Skin epidermis (tissue), 12 donors: ENCODE data around the gene MFRP.

Source experiments
- H3K27ac ChIP-seq, 21 experiments: fragments of 200-600 bp; sonication (generic) in 11 of 21; one replicate each; pipeline ENCODE4 v1.5.0; 2020; ENCODE audit warnings: mild to moderate bottlenecking in 3 of 21, inconsistent platforms in 2 of 21, moderate library complexity in 2 of 21
- H3K4me3 ChIP-seq, 7 experiments: fragments of 200-600 bp; sonication (generic) in 2 of 7; one replicate each; pipeline ENCODE4 v1.5.0; 2020; ENCODE audit warnings: inconsistent platforms in 2 of 7, mild to moderate bottlenecking in 2 of 7, moderate library complexity in 1 of 7

MFRP gene

GRCh38 chr11:119361941-119362725, 15.6 kb upstream of the MFRP start:
- peak overlapping the region in 8 of 21 experiments; percentile 7 to 62 (median 36) for H3K27ac ChIP-seq
- H3K4me3 ChIP-seq, result peak overlapping the region in 1 of 7 experiments; percentile 7

- H3K4me3 ChIP-seq, result peak overlapping the region in 1 of 7 experiments; percentile 7
- H3K27ac ChIP-seq, result peak overlapping the region in 11 of 21 experiments; percentile 4 to 62 (median 32)
Observed at GRCh38 chr11:119361056-119361787, 14.7 kb upstream of the MFRP start.

- Histone ChIP-seq H3K4me3 (no peak overlapping the region), H3K27ac (peak overlapping the region in 2 of 21 experiments; percentile 26 to 62)
Observed at GRCh38 chr11:119359365-119360214, 13.1 kb upstream of the MFRP start.

- H3K27ac ChIP-seq, result peak overlapping the region in 7 of 21 experiments; percentile 39 to 78 (median 68)
- peak overlapping the region in 6 of 7 experiments; percentile 22 to 49 (median 40) for H3K4me3 ChIP-seq
Observed at GRCh38 chr11:119357074-119357473, 10.6 kb upstream of the MFRP start.

GRCh38 chr11:119356349-119357031, 10.0 kb upstream of the MFRP start:
- peak overlapping the region; percentile 22 to 49 (median 36) for H3K4me3 ChIP-seq

GRCh38 chr11:119355091-119355843, 8.8 kb upstream of the MFRP start:
- H3K4me3 ChIP-seq, result no peak overlapping the region
- peak overlapping the region in 1 of 21 experiments; percentile 34 for H3K27ac ChIP-seq

More at GRCh38 chr11:119356349-119357031, 10.0 kb upstream of the MFRP start:
- peak overlapping the region in 11 of 21 experiments; percentile 9 to 78 (median 66) for H3K27ac ChIP-seq

DNA sequence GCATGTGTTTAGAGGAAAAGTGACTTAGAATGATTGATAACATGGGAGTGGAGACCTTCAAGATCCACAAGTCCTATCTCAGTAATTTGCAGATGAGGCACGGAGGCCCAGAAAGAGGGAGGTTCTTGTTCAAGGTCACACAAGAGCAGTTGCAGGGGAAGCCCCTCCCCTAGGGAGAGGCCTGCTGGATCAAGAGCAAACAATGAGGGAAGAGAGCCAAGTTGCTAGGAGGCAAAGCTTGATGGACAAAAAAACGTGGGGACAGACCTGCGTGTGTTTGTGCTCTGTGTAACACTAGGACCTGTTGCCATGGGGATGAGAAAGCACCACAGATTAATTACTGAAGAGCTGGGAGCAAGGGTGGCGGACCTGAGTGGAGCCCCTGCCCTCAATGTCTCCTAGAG, 6.4 kb upstream of the MFRP start:
- Histone ChIP-seq H3K27ac (no peak overlapping the region), H3K4me3 (no peak overlapping the region)

GRCh38 chr11:119351232-119351631, 4.7 kb upstream of the MFRP start:
- Histone ChIP-seq H3K27ac (no peak overlapping the region), H3K4me3 (no peak overlapping the region)

- Histone ChIP-seq H3K27ac (no peak overlapping the region), H3K4me3 (no peak overlapping the region)
Observed at GRCh38 chr11:119350302-119350701, 3.8 kb upstream of the MFRP start.

DNA sequence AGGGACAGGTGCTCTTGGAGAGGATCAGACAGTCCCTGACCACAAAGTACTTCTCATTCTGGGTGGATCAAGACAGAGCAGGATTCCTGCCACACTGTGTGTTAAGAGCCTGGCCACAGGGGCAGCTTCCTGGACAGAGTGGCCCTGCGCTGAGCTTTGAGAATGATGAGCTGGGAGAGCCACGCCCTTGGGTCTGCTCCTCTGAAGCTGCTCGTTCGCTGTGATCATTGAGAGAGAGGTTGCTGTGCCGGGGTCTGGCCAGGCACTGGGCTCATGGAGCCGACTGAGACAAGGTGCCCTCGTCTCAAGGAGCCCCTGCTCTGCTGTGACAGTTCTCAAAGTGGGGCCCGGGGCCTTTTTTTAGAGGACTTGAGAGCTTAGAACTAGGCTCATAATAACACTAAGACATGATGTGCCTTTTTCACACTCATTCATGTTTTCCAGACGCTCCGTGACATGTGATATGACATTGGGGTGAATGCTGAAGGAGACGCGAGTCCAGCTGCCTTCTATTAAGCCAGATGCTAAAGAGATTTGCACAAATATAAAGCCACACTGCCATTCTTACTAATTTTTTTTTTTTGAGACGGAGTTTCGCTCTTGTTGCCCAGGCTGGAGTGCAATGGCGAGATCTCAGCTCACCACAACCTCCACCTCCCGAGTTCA, 1.6 kb upstream of the MFRP start:
- no peak overlapping the region for H3K4me3 ChIP-seq
- H3K27ac ChIP-seq, result peak overlapping the region in 16 of 21 experiments; percentile 2 to 74 (median 34)

DNA sequence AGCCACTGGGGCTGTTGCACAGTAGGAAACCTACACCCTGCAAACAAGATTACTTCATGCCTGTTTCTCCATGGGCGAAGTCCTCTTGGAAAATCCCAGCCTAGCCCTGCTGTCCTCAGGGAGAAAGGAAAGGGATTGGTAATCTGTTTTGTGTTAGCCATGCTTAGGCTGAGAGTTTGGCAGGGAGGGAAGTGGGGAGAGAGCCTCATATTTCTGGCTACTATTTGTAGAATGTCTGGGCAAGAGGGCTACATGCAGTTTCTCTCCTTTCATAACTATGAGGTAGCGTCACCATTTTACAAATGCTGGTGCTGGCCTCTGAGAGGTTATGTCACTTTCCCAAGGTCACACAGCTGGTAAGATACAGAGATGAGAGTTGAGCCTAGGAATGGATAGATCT, 737 bp upstream of the MFRP start:
- peak overlapping the region in 11 of 21 experiments; percentile 2 to 74 (median 54) for H3K27ac ChIP-seq
- H3K4me3 ChIP-seq, result no peak overlapping the region

DNA sequence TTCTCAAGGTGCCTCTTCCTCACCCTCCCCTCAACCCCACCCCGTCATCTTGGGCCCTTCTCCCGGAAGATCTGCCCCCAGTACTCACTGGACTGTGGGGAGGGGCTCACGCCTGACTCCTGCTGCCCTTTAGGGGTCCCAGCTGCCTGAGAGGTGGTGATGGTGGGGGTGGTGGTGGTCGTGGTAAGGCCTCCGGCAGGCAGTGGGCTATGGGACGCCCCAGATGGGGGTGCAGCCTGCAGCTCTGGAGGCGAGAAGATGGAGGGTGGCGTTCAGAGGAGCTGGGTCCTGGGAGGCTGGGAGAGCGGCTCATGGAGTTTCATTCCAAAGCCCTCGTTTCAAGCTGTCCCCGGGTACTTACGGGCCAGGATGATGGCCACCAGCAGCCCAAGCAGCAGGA, 820 bp downstream of the MFRP start:
- Histone ChIP-seq H3K4me3 (no peak overlapping the region), H3K27ac (no peak overlapping the region)

GRCh38 chr11:119344291-119345010, 2.1 kb downstream of the MFRP start:
- Histone ChIP-seq H3K27ac (no peak overlapping the region), H3K4me3 (no peak overlapping the region)

GRCh38 chr11:119343726-119344125, 2.8 kb downstream of the MFRP start:
- no peak overlapping the region for H3K4me3 ChIP-seq
- H3K27ac ChIP-seq, result no peak overlapping the region

GRCh38 chr11:119342362-119343130, 4.0 kb downstream of the MFRP start:
- Histone ChIP-seq H3K27ac (no peak overlapping the region), H3K4me3 (no peak overlapping the region)

DNA sequence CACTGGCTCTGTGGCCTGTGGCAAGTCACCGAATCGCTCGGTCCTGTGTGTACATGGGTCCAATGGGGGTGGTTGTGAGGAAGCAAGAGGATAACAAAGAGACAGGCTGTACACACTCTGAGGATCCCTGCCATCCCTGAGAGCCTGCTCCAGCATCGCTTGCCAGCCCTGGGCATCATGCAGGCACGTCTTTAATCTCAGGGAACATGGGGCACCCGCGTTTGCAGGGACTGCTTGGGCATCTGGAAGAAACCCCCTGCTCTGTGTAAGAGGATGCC, 4.5 kb downstream of the MFRP start:
- H3K27ac ChIP-seq, result peak overlapping the region in 2 of 21 experiments; percentile 86 to 93
- no peak overlapping the region for H3K4me3 ChIP-seq
